HG03460 (cell line): ENCODE data around the gene ELL2.
"Not testable (repeated sequence)": the region's sequence is repeated elsewhere in the genome, so short reads cannot be mapped to it uniquely, and the experiment has no call there.

Experiments
- ATAC-seq: cut with Tn5 transposase; IDR thresholded peaks from one replicate; pipeline ENCODE4 v1.9.1; 2021; ENCODE audit not compliant: unreplicated experiment

ELL2 gene

GRCh38 chr5:95909738-95910137 lies 51.9 kb downstream of the ELL2 start:
- ATAC-seq = no peak

GRCh38 chr5:95908799-95909198 lies 52.9 kb downstream of the ELL2 start:
- no peak for ATAC-seq

GRCh38 chr5:95907740-95908706 lies 53.6 kb downstream of the ELL2 start:
- no peak for ATAC-seq

GRCh38 chr5:95907067-95907705 lies 54.5 kb downstream of the ELL2 start:
- ATAC-seq = no peak

GRCh38 chr5:95906398-95906797 lies 55.3 kb downstream of the ELL2 start:
- ATAC-seq = not testable (repeated sequence)

GRCh38 chr5:95904827-95905226 lies 56.8 kb downstream of the ELL2 start:
- ATAC-seq = no peak

GRCh38 chr5:95903838-95904237 lies 57.8 kb downstream of the ELL2 start:
- ATAC-seq = no peak

- ATAC-seq = no peak
These were observed 59.7 kb downstream of the ELL2 start for GRCh38 chr5:95901676-95902627.

- ATAC-seq = no peak
These were observed 61.2 kb downstream of the ELL2 start for GRCh38 chr5:95900383-95900958.

GRCh38 chr5:95899829-95900228 lies 61.8 kb downstream of the ELL2 start:
- no peak for ATAC-seq

- no peak for ATAC-seq
These were observed 62.6 kb downstream of the ELL2 start for GRCh38 chr5:95899006-95899405.

- no peak for ATAC-seq
These were observed 65.9 kb downstream of the ELL2 start for GRCh38 chr5:95895771-95896170.

- ATAC-seq = no peak
These were observed 66.4 kb downstream of the ELL2 start for GRCh38 chr5:95895251-95895650.

GRCh38 chr5:95892784-95893354 lies 68.8 kb downstream of the ELL2 start:
- ATAC-seq = no peak

GRCh38 chr5:95891499-95891898 lies 70.2 kb downstream of the ELL2 start:
- ATAC-seq = no peak

GRCh38 chr5:95889076-95889475 lies 72.6 kb downstream of the ELL2 start:
- no peak for ATAC-seq

- no peak for ATAC-seq
These were observed 73.7 kb downstream of the ELL2 start for GRCh38 chr5:95887977-95888376.

GRCh38 chr5:95886340-95887044 lies 75.2 kb downstream of the ELL2 start:
- no peak for ATAC-seq

GRCh38 chr5:95884511-95884910 lies 77.1 kb downstream of the ELL2 start:
- no peak for ATAC-seq

GRCh38 chr5:95884017-95884325 lies 77.7 kb downstream of the ELL2 start:
- ATAC-seq = peak; percentile 63
